Stomach (tissue), 4 donors: ENCODE data around the gene ELAVL2.

Experiments
- POLR2A ChIP-seq, 4 donors: fragments of 450-650 bp; IDR thresholded peaks; one replicate each; pipeline ENCODE4 v1.6.1; 2016; ENCODE audit warnings: antibody characterized with exemption in 4 of 4, control low read depth in 2 of 4, mild to moderate bottlenecking in 1 of 4, moderate library complexity in 1 of 4
- POLR2AphosphoS5 ChIP-seq, 3 donors: sonication (generic); formaldehyde crosslinking; IDR thresholded peaks; one replicate each; pipeline ENCODE4 v1.6.1; 2016; ENCODE audit warnings: antibody characterized with exemption in 3 of 3
- TF ChIP-seq, protein P1 (sequence below), 7 experiments: fragments of 450-650 bp in 4 of 7; fragments of 200-600 bp in 3 of 7; sonication (generic) in 3 of 7; IDR thresholded peaks; one replicate each; pipeline ENCODE4 v1.5.1; 2016 to 2019; ENCODE audit warnings: antibody characterized with exemption in 7 of 7, control low read depth in 2 of 7, mild to moderate bottlenecking in 1 of 7

DNA sequence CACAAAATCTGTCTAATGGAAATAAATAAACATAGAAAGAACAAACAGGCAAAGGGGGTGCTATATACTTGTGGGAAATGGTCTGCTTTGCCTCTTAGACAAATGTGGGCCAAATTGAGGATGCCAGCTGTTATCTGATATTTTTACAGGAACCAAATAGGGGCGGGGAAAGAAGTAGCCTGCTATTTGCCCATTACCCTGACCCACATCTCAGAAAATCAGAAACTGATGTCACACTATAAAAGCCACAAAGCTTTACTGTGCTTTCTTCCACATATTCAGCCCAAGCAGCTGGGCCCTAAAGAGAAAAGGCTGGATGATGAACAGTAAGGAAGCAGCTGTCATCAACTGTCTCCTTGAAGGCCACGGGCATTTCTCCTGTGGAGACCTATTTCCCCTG lies 97.3 kb downstream of the ELAVL2 start:
- TF ChIP-seq, protein P1, sequence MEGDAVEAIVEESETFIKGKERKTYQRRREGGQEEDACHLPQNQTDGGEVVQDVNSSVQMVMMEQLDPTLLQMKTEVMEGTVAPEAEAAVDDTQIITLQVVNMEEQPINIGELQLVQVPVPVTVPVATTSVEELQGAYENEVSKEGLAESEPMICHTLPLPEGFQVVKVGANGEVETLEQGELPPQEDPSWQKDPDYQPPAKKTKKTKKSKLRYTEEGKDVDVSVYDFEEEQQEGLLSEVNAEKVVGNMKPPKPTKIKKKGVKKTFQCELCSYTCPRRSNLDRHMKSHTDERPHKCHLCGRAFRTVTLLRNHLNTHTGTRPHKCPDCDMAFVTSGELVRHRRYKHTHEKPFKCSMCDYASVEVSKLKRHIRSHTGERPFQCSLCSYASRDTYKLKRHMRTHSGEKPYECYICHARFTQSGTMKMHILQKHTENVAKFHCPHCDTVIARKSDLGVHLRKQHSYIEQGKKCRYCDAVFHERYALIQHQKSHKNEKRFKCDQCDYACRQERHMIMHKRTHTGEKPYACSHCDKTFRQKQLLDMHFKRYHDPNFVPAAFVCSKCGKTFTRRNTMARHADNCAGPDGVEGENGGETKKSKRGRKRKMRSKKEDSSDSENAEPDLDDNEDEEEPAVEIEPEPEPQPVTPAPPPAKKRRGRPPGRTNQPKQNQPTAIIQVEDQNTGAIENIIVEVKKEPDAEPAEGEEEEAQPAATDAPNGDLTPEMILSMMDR (IDR thresholded peaks at IDR 0.05): no peak
- no peak for TF ChIP-seq POLR2A (IDR thresholded peaks at IDR 0.05)
- no peak for TF ChIP-seq POLR2AphosphoS5 (IDR thresholded peaks at IDR 0.05)
